ENCODE measurements around the gene ADGRG6. TPM values are rescaled to one million over a fixed set of nuclear protein-coding genes. Genes with fewer than 3 reads are reported as not detected.

The ADGRG6 gene
- total and polyA plus RNA-seq, 9 of the 15 experiments (the other 6 are each of a cell fraction or from before 2014, with no cell fraction given), result under 0.01 to 0.11 (median 0.05) TPM; not detected in 5

DNA sequence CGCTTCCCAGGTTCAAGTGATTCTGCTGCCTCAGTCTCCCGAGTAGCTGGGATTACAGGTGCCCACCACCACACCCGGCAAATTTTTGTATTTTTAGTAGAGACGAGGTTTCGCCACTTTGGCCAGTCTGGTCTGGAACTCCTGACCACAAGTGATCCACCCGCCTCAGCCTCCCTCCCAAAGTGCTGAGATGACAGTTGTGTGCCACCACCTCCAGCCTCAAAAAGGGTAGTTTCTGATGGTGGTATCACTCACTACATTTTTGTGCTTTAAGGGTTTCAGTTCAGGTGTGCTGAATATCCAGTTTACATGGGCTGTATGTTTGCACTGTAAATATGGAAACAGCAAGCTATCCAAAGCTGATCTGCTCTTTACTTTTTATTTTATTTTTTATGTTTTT is 12.1 kb upstream of the ADGRG6 start:
- POLR2A ChIA-PET, result interaction anchor here (0.6 kb wide), 1 partner anchor 33 kb away, joined by 3 read pairs; no protein-coding TSS in a partner anchor
- H3K9me3 ChIP-seq (replicated peaks; ENCODE audit: control insufficient read depth, insufficient read depth, low read depth, low read length), result no peaks in the 10 kb centered on the region
- H3K4me3 ChIP-seq, result no peak overlapping the region
- H3K9ac ChIP-seq (ENCODE audit: insufficient read depth in 1 of 2, low read depth in 2 of 2, low read length in 2 of 2), result no peak overlapping the region
- no peak overlapping the region for H3K4me2 ChIP-seq (ENCODE audit: insufficient read depth, low read length)
- no TSS peak for BruUV-seq (replicated peaks)
- DNase-seq (ENCODE audit: extremely low read depth in 1 of 4, low spot score in 3 of 4) (no peak), ATAC-seq (no peak), FAIRE-seq (no peak)
- TF ChIP-seq HLTF (IDR thresholded peaks at IDR 0.05), result no peak
- no peak for TF ChIP-seq ZNF197 (CRISPR knock-in tag; IDR thresholded peaks at IDR 0.05; ENCODE audit: low read depth)
- H3K79me2 ChIP-seq (ENCODE audit: control insufficient read depth, insufficient read depth, low read length), result no peaks in the 10 kb centered on the region
- no peaks in the 10 kb centered on the region for H3K36me3 ChIP-seq (ENCODE audit: control insufficient read depth, insufficient read depth, low read length)
- 0% methylated on average over 6 of the region's 6 CpGs for WGBS (ENCODE audit: insufficient coverage, low coverage, missing lambda C conversion rate)
- H2AFZ ChIP-seq (ENCODE audit: low read depth, low read length), result no peak overlapping the region
- H3K27me3 ChIP-seq (ENCODE audit: control insufficient read depth in 2 of 2, insufficient read depth in 2 of 2, low read length in 2 of 2), result no peaks in the 10 kb centered on the region
- CTCF ChIA-PET (ENCODE audit: low intra/inter-chr PET ratio), result no interaction called here
- intact Hi-C loops (cut with micrococcal nuclease) (no loop called here), in situ Hi-C loops (cut with MboI) (no loop called here)
- H3K4me1 ChIP-seq (replicated peaks in 1 of 2; ENCODE audit: control insufficient read depth in 2 of 2, insufficient read depth in 2 of 2, low read length in 2 of 2), result no peaks in the 10 kb centered on the region
- H3K27ac ChIP-seq (ENCODE audit: extremely low read depth, low read depth, low read length), result no peak overlapping the region
- no peaks in the 10 kb centered on the region for H3K9me1 ChIP-seq (ENCODE audit: control insufficient read depth, insufficient read depth, low read length)
- no peaks in the 10 kb centered on the region for H4K20me1 ChIP-seq (replicated peaks; ENCODE audit: control insufficient read depth, insufficient read depth, low read length)

DNA sequence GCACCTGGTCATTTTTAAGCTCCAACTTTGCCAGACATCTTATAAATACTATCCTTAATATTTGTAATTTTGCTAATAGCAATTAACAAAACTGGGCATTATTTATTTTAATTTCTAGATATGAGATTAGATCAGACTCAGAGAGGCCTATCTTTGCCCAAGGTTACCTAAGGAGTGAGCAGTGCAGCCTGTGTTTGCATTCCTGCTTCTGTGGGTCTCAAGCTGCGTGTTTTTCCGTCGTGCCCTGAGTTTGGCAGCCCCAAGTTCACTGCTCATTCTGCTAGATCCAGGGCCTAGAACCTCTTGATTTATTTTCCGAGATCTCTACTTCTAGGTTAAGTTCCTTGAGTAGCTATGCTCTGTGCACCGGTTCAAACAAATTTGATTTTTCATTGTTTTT is 11.0 kb upstream of the ADGRG6 start:
- H3K9me1 ChIP-seq (ENCODE audit: control insufficient read depth, insufficient read depth, low read length), result no peaks in the 10 kb centered on the region
- no peaks in the 10 kb centered on the region for H3K4me1 ChIP-seq (replicated peaks in 1 of 2; ENCODE audit: control insufficient read depth in 2 of 2, insufficient read depth in 2 of 2, low read length in 2 of 2)
- 0% methylated on average over 5 of the region's 5 CpGs for WGBS (ENCODE audit: insufficient coverage, low coverage, missing lambda C conversion rate)
- FAIRE-seq (no peak), ATAC-seq (no peak), DNase-seq (ENCODE audit: extremely low read depth in 1 of 4, low spot score in 3 of 4) (no peak)
- no peak overlapping the region for H3K4me2 ChIP-seq (ENCODE audit: insufficient read depth, low read length)
- in situ Hi-C loops (cut with MboI) (no loop called here), intact Hi-C loops (cut with micrococcal nuclease) (no loop called here)
- H2AFZ ChIP-seq (ENCODE audit: low read depth, low read length), result no peak overlapping the region
- H3K27ac ChIP-seq (ENCODE audit: extremely low read depth, low read depth, low read length), result no peak overlapping the region
- no TSS peak for BruUV-seq (replicated peaks)
- no peak overlapping the region for H3K4me3 ChIP-seq
- no peak overlapping the region for H3K9ac ChIP-seq (ENCODE audit: insufficient read depth in 1 of 2, low read depth in 2 of 2, low read length in 2 of 2)
- H3K79me2 ChIP-seq (ENCODE audit: control insufficient read depth, insufficient read depth, low read length), result no peaks in the 10 kb centered on the region
- no peaks in the 10 kb centered on the region for H4K20me1 ChIP-seq (replicated peaks; ENCODE audit: control insufficient read depth, insufficient read depth, low read length)
- H3K36me3 ChIP-seq (ENCODE audit: control insufficient read depth, insufficient read depth, low read length), result no peaks in the 10 kb centered on the region
- POLR2A ChIA-PET, result no interaction called here
- H3K9me3 ChIP-seq (replicated peaks; ENCODE audit: control insufficient read depth, insufficient read depth, low read depth, low read length), result no peaks in the 10 kb centered on the region
- CTCF ChIA-PET (ENCODE audit: low intra/inter-chr PET ratio), result no interaction called here
- H3K27me3 ChIP-seq (ENCODE audit: control insufficient read depth in 2 of 2, insufficient read depth in 2 of 2, low read length in 2 of 2), result no peaks in the 10 kb centered on the region
- TF ChIP-seq SIN3B (IDR thresholded peaks at IDR 0.05; ENCODE audit: low read depth) (no peak), GATAD2B (IDR thresholded peaks at IDR 0.05; ENCODE audit: borderline replicate concordance) (no peak), TAF9B (IDR thresholded peaks at IDR 0.05; ENCODE audit: partially characterized antibody) (no peak), ZNF134 (CRISPR knock-in tag; conservative IDR thresholded peaks at IDR 0.05) (no peak), NFE2 (IDR thresholded peaks at IDR 0.05; ENCODE audit: low read depth) (no peak), PCBP1 (IDR thresholded peaks at IDR 0.05; ENCODE audit: low read depth, low read length, poor library complexity, severe bottlenecking) (no peak), CHCHD3 (CRISPR knock-in tag; IDR thresholded peaks at IDR 0.05) (no peak), MTA3 (IDR thresholded peaks at IDR 0.05; ENCODE audit: borderline replicate concordance) (no peak), SOX6 (IDR thresholded peaks at IDR 0.05) (no peak), ZNF121 (CRISPR knock-in tag; conservative IDR thresholded peaks at IDR 0.05) (no peak), ELF1 (tag; IDR thresholded peaks at IDR 0.05) (no peak), RUNX1 (IDR thresholded peaks at IDR 0.05; ENCODE audit: low read depth) (no peak), FUS (optimal IDR thresholded peaks at IDR 0.05; ENCODE audit: low read depth, low read length) (no peak), TRIM28 (IDR thresholded peaks at IDR 0.05) (no peak)
- TF ChIP-seq, protein P1, sequence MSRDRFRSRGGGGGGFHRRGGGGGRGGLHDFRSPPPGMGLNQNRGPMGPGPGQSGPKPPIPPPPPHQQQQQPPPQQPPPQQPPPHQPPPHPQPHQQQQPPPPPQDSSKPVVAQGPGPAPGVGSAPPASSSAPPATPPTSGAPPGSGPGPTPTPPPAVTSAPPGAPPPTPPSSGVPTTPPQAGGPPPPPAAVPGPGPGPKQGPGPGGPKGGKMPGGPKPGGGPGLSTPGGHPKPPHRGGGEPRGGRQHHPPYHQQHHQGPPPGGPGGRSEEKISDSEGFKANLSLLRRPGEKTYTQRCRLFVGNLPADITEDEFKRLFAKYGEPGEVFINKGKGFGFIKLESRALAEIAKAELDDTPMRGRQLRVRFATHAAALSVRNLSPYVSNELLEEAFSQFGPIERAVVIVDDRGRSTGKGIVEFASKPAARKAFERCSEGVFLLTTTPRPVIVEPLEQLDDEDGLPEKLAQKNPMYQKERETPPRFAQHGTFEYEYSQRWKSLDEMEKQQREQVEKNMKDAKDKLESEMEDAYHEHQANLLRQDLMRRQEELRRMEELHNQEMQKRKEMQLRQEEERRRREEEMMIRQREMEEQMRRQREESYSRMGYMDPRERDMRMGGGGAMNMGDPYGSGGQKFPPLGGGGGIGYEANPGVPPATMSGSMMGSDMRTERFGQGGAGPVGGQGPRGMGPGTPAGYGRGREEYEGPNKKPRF (IDR thresholded peaks at IDR 0.05; ENCODE audit: low read depth, low read length), result no peak
- TF ChIP-seq, protein P2, sequence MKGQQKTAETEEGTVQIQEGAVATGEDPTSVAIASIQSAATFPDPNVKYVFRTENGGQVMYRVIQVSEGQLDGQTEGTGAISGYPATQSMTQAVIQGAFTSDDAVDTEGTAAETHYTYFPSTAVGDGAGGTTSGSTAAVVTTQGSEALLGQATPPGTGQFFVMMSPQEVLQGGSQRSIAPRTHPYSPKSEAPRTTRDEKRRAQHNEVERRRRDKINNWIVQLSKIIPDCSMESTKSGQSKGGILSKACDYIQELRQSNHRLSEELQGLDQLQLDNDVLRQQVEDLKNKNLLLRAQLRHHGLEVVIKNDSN (CRISPR knock-in tag; IDR thresholded peaks at IDR 0.05), result no peak
